SIG-M5 (cell line): ENCODE measurements around the gene CDH13.

Source experiments
- DNase-seq: peaks from one replicate; lab custom pipeline; 2025; lab: John Stamatoyannopoulos, UW

CDH13 gene

GRCh38 chr16:83769397-83770008 is 1142.7 kb downstream of the CDH13 start:
- no peak for DNase-seq

- DNase-seq = no peak
Measured at GRCh38 chr16:83771306-83771942, 1144.7 kb downstream of the CDH13 start.

GRCh38 chr16:83772806-83773205 is 1146.0 kb downstream of the CDH13 start:
- no peak for DNase-seq

GRCh38 chr16:83774066-83774465 is 1147.3 kb downstream of the CDH13 start:
- DNase-seq = no peak

GRCh38 chr16:83776944-83777343 is 1150.2 kb downstream of the CDH13 start:
- no peak for DNase-seq

- DNase-seq = no peak
Measured at GRCh38 chr16:83779886-83780285, 1153.1 kb downstream of the CDH13 start.

- no peak for DNase-seq
Measured at GRCh38 chr16:83785455-83785854, 1158.7 kb downstream of the CDH13 start.

GRCh38 chr16:83789642-83790401 is 1163.1 kb downstream of the CDH13 start:
- DNase-seq = no peak

GRCh38 chr16:83791916-83792315 is 1165.1 kb downstream of the CDH13 start:
- DNase-seq = no peak

GRCh38 chr16:83792391-83792790 is 1165.6 kb downstream of the CDH13 start:
- DNase-seq = no peak

GRCh38 chr16:83793179-83793578 is 1166.4 kb downstream of the CDH13 start:
- DNase-seq = no peak

GRCh38 chr16:83794860-83795554 is 1168.2 kb downstream of the CDH13 start:
- no peak for DNase-seq

GRCh38 chr16:83797013-83797412 is 1170.2 kb downstream of the CDH13 start:
- DNase-seq = no peak

- DNase-seq = no peak
Measured at GRCh38 chr16:83799336-83799735, 1172.6 kb downstream of the CDH13 start.

GRCh38 chr16:83802135-83802534 is 1175.4 kb downstream of the CDH13 start:
- DNase-seq = no peak

- no peak for DNase-seq
Measured at GRCh38 chr16:83802554-83803205, 1175.9 kb downstream of the CDH13 start.

GRCh38 chr16:83803811-83804210 is 1177.0 kb downstream of the CDH13 start:
- DNase-seq = no peak

- no peak for DNase-seq
Measured at GRCh38 chr16:83804366-83804765, 1177.6 kb downstream of the CDH13 start.

GRCh38 chr16:83806036-83806435 is 1179.3 kb downstream of the CDH13 start:
- peak; percentile 52 for DNase-seq

- DNase-seq = no peak
Measured at GRCh38 chr16:83806731-83807130, 1180.0 kb downstream of the CDH13 start.

GRCh38 chr16:83807327-83807709 is 1180.5 kb downstream of the CDH13 start:
- DNase-seq = no peak
